IPS DF 4.7 (cell line): Measurements from ENCODE around the gene PHYKPL.

Source experiments
- DNase-seq: peaks from one replicate; pipeline ENCODE4 v3.0.0-alpha.2; 2013; ENCODE audit warnings: low spot score; ENCODE audit errors: extremely low read depth

Gene PHYKPL

DNA sequence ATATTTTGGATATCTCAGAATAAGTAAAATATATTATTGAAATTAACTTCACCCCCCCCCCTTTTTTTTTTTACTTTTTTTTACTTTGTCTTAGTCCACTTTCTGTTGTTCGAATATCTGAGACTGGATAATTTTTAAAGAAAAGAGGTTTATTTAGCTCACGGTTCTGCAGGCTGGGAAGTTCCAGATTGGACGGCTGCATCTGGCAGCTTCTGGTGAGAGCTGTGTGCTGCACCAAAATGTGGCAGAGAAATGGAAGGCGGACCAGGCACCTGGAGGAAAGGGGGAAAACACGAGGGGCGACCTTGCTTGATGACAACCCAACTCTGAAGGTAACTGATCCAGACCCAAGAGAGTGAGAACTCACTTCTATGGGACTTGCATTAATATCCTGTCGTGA lies 39.8 kb downstream of the PHYKPL start:
- DNase-seq: no peak

- DNase-seq: no peak
Observed at GRCh38 chr5:178192244-178192643, 40.4 kb downstream of the PHYKPL start.

- DNase-seq: no peak
Observed at GRCh38 chr5:178191661-178192060, 40.9 kb downstream of the PHYKPL start.

DNA sequence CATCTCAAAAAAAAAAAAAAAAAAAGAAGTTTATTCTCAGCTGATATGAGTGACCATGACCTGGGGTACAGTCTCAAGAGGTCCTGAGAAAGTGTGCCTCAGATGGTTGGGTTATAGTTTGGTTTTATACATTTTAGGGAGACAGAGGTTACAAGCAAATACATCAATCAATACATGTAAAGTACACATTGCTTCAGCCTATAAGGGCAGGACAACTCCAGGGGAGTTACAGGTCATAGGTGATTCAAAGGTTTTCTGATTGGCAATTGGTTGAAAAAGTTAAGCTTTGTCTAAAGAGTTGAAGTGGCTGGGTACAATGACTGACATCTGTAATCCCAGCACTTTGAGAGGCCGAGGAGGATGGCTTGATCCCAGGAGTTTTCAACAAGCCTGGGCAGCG lies 43.2 kb downstream of the PHYKPL start:
- DNase-seq: no peak

GRCh38 chr5:178187014-178187413 lies 45.6 kb downstream of the PHYKPL start, which contains the start of gene GMCL2:
Gene GMCL2, minus strand, starts transcription at chr5:178187371. Its CDS starts 72 bp downstream, at chr5:178187299.
- DNase-seq: no peak

DNA sequence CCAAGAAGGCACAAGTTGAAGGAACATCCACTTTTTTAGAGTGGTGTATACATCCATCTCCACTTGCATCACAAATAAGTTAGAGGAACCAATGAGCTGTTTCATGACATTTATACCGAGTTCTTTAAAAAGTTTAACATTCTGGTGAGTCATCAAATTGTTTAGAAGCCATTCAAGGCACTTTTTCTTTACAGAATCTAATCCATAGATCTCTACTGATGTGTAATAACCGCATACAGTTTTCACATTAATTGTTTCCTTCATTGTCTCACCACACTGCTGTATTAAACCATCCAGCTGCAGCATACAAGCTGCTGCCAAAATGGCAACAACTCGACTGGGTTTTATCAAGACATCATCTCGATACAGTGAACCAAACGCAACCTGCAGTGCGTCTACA lies 46.2 kb downstream of the PHYKPL start:
- no peak for DNase-seq

DNA sequence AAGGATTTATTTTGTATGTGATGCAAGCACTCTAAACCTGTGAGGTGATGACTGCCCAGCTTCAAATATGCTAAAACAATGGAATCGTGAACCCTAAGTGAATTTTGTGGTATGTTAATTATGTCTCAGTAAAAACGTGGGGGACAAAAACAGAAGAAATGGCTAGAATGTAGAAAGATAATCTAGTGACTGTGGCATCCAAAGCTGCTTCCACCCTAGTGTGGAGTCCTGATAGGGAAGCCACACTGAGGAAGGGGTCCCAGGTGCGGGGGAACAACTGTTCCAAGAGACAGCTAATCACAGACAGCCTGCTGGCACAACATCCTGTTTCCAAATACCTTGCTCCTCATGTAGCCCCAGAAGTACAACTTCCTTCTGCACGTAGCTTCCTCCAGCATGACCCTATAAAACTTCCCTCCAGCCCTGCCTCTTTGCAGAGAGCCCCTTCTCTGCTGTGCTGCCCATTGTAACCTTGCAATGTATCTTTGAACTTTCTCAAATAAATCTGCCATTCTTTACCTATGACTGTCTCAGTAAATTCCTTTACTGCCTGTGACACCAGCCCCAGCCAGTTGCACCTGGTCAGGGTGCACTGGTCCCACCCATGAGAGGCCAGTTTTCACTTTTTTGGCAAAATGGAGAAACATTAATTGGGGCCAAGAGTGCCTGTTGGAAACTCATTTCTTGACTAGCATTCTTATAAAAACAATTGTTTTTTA lies 50.3 kb downstream of the PHYKPL start:
- no peak for DNase-seq

DNA sequence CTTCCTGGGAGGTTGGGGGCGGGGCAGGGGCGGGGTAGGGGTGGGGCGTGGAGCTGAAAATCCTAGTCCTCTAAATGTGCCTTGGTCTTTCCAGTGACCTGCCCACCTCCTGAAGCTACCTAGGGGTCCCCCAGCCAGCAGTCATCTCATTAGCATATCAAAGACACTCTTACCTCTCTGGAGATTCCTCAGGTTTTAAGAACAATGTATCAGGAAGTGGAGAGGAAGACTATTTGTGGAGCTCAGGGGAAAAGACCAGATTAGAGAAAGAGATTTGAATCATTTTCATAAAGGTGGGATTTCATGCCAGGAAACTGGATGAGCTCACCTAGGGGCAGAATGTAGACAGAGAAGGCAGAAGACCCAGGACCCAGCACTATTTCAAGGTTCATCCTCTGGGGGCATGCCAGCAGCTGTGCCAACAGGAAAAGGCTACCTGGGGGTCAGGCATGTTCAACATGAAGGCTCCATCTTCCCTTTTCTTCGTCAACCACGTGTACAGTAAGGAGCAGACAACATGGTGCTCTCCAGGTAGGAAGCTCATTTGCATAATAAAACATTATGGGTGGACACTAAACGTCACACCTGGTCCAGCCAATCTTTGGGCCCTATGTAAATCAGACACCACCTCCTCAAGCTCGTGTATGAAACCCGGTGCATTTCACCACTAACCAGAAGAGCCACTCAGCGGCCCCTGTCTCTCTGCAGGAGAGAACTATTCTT lies 52.3 kb downstream of the PHYKPL start:
- peak; percentile 95 for DNase-seq

DNA sequence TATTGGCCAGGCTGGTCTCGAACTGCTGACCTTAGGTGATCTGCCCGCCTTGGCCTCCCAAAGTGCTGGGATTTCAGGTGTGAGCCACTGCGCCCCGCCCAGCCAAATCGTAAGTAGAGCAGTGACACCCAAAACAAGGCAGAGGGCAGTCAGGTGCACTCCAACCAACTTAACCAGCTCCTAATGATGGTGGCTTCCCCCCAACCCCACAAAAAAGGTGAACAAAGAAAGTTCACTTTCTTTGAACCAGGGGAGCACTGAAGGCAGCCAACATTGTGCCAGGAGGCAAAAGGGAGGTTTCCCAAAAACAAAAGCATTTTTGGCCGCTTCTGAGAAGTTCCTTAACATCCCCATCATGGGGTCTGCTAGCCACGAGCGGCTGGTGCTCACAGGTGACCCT lies 55.0 kb downstream of the PHYKPL start:
- no peak for DNase-seq

- no peak for DNase-seq
Observed at GRCh38 chr5:178176791-178177190, 55.8 kb downstream of the PHYKPL start.

DNA sequence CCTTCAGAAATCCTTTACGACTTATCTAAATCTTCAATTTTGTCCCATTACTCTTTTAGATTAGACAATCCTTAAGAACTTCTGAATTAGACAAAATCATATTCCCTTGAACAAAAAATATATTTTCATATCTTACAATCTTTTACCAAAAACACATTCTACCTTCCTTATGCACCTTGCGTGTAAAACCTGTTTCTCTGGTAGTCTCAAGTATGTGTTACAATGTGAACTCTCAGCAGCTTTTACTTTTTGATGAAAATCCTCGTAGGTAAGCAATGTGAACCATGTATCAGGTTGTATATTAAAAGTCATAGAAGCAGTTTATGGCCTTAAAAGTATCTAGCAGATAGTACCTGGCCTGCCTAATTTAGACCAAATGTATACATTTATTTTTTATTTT lies 58.1 kb downstream of the PHYKPL start:
- DNase-seq: no peak

DNA sequence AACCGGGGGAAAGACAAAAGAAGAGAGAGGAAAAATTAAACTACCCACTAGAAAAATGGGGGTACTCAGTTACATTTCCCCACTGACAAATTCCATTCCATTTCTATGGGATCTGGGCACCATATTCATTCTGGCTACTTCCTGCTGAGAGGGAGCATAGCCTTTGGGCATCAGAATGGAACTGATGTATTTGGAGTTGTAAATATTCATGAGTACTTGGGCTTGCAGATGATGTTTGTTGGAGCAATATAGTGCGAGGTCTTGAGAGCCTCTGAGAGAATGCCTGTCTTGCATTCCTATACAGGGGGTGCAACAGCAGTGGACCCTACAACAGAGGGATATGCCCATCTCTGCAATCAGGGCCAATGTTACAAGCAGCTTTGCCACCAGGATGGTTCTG lies 62.1 kb downstream of the PHYKPL start:
- DNase-seq: no peak

GRCh38 chr5:178165581-178165980 lies 67.0 kb downstream of the PHYKPL start:
- DNase-seq: no peak

DNA sequence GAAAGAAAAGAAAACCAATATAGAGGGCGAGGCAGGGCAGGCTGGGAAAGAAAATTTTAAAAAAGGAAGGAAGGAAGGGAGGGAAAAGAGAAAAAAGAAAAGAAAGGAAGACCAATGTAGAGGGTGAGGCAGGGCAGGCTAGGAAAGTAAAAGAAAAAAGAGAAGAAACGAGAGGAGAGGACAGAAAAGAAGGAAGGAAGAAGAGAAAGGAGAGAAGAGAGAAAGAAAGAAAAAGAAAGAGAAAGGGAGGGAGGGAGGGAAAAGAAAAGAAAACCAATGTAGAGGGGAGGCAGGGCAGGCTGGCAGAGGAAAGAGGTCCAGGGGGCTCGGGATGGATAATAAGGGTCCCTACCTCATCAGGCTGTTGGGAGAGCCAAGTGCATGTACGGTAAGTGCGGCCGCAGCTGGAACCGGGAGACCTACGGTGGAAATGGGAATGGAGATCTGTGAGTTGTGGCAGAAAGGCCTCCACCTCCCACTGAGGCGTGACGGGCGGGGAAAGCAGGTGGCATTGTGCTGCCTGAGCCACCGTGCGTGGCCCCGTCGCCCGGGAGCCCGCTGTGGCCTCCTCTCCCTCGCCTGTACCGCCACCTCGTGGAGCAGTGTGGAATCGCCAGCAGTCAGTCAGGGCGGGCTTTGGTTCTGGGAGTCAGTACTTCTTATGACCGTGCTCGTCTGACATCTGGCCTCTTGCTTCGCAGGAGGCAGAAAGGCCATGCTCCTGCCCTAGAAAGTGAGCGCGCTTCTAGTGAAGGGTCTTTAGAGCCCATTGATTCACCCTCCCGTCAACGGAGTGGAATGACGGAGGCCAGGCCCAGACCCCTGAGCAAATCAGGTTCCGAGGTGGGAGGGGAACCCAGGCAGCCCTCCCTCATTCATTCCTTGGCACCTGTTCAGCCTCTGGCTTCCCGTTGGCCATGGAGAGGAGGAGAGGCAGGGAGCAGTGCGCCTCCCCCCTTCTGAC lies 68.5 kb downstream of the PHYKPL start:
- no peak for DNase-seq

DNA sequence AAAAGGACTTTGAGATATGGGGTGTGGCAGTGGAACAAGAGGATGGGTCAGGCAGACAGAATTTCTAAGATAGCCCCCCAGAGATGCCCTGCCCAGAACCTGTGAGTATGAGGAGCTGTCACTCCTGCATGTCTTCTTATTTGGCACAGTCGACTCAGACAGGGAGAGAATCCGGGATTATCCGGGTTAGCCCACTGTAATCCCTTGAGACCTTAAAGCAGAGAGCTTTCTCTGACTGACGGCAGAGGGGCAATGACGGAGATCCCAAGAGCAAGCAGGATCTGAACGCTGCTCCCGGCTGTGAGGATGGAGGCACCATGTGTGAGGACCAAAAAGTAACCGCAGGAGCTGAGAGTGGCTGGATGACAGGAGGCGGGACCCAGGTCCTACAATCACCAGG lies 70.1 kb downstream of the PHYKPL start:
- DNase-seq: no peak

- DNase-seq: no peak
Observed at GRCh38 chr5:178160176-178160575, 72.4 kb downstream of the PHYKPL start.
